GM19351 (cell line): ENCODE results near the gene OR5AL1.
"Not testable (repeated sequence)": the region's sequence is repeated elsewhere in the genome, so short reads cannot be mapped to it uniquely, and the experiment has no call there.

ENCODE experiments used
- ATAC-seq: cut with Tn5 transposase; IDR thresholded peaks from one replicate; pipeline ENCODE4 v1.9.1; 2021; ENCODE audit warnings: mild to moderate bottlenecking, moderate library complexity; ENCODE audit not compliant: unreplicated experiment

OR5AL1 gene

DNA sequence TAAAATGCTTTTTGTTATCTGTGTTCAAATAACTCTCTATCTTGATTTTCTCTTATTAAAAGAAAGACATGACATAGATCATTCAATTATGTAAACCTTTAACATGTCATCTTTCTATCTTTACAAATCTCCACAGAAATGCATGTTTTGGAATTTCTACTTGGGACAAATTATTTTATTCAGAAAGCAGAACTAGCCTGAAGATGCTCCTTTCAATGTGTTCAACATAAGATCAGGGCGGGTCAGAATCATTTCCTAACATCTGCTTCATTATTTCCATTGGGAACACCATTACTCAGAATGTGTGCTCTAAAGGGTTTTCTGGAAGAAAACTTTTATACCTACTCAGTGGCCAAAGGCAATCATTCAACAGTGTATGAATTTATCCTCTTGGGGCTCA lies at the start of gene OR5AL1:
Gene OR5AL1, plus strand, starts transcription at position 301 of the 400 bp plus-strand sequence.
- ATAC-seq, result no peak

DNA sequence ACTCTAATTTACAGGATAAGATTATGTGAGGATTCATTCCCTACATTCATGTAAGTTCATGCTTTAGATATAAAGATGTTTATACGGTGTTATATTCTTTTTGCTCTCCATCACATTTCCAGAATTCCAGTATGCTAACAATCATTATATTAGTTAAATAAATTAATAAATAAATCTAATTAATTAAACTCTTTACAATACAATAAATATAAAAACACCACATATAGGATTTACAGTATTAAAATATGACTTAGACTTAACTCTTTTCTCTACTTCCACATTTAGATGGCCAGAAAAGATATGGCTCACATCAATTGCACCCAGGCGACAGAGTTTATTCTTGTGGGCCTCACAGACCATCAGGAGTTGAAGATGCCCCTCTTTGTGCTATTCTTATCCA lies 37.2 kb upstream of the OR5AL1 start, which contains the start of gene OR8U1:
Gene OR8U1, plus strand, starts transcription at position 301 of the 400 bp plus-strand sequence. Its CDS starts 0 bp downstream, at position 301.
- ATAC-seq, result no peak

DNA sequence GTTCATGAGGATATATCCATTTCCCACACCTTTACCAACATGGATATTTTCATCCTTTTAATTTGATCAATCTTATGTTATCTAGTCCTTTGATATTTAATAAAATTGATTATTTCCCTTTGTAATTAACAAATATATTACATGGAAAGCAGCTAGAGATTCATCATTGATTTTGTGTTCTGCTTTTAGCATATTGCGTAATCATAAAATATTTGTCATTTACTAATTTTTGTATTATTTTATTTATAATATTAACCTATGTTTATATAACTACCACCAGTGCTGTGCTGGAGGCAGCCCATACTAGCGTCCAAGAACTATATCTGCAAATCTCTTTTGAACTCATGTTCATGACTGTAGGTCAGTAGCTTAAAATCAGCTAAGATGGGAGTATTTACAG lies 32.4 kb upstream of the OR5AL1 start:
- no peak for ATAC-seq

DNA sequence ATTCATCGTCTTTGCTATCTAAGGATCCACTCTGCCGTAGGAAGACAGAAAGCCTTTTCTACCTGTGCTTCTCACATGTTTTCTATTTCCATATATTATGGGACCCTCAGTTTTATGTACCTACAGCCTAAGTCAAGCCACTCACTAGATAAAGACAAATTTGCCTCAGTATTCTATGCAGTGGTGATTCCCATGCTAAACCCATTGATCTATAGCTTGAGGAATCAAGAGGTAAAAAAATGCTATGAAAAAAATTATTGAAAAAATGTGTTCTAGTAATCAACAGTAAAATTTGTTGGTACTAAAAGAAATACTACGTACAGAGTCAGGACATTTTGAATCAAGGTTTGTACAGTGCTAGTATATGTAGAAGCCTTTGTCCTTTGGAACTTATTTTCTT lies 18.1 kb upstream of the OR5AL1 start:
- no peak for ATAC-seq

DNA sequence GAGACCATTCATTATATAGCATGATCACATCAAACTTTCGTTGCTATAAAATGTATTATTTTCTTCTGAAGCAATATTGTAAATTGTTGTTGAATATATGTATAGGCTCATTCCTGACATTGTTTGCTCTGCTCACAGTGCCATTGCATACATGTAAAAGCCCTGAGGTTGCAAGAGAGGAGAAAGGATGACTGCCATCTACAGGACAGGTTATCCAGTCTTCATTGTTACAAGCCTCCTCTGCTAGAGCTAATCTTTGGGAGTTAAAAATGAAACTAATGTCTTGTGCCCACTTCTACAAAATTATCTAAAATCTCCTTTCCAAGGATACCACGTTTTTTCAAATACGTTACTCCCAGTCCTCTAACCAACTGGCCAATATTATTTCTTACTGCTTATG lies 16.4 kb upstream of the OR5AL1 start:
- no peak for ATAC-seq

DNA sequence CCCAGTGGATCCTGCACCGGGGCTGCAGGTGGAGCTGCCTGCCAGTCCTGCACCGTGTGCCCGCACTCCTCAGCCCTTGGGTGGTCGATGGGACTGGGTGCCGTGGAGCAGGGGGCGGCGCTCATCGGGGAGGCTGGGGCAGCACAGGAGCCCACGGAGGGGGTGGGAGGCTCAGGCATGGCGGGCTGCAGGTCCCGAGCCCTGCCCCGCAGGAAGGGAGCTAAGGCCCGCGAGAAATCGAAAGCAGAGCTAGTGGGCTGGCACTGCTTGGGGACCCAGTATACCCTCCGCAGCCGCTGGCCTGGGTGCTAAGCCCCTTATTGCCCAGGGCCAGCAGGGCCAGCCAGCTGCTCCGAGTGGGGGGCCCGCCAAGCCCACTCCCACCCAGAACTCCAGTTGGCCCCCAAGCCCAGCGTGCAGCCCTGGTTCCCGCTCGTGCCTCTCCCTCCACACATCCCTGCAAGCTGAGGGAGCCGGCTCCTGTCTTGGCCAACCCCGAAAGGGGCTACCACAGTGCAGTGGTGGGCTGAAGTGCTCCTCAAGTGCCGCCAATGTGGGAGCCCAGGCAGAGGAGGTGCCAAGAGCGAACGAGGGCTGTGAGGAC lies 10.5 kb upstream of the OR5AL1 start:
- not testable (repeated sequence) for ATAC-seq

DNA sequence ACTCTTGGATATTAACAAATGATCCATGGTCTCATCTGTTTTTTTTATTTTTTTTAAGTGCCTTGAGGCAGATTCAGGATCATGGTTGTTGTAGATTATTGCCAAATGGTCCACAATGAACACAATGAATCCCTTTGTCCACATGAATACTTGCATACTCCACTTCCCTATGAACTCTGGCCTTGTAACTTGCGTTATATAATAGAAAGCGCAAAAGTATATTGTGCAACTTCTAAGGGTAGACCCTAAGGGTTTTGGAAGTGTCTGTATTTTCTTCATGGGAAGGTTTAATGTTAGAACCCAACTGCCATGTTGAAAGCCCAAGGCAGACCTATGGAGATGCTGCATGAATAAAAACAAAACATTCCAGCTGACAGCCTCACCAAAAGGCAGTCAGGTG lies 8.1 kb upstream of the OR5AL1 start:
- ATAC-seq, result no peak

DNA sequence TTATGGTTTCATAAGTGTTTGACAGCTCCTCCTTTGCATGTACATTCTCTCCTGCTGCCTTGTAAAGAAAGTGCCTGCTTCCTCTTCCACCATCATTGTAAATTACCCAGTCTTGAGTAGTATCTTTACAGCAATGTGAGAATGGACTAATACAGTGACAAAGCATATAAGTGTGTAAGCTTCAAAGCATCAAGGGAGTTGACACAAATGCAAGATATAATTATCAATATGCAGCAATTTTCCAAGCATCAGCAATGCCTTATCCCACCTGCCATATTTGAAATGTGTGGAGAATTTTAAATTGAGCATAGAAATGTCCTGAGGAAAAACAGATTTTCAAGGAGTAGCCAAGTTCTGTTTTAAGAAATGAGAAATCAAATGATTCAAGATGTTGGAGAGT lies 1.7 kb upstream of the OR5AL1 start:
- ATAC-seq, result no peak

DNA sequence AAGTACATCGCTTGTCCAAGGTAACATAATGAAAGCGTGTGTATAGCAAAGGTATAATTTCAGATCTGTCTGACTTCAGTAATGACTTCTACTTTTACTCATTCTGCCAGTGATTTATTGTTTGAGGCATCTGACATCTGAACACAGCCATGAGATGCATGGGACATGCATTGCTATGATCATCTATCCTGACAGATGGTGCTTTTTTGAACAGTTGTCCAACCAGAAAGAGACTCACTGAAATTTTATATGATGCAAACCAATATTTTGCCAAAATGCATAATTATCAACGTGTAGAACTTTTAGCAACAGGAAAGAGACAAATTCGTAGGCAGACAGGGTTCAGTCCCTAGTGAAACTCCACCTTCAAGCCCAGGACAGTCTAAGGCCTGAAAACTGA lies 41.0 kb downstream of the OR5AL1 start:
- ATAC-seq, result no peak

DNA sequence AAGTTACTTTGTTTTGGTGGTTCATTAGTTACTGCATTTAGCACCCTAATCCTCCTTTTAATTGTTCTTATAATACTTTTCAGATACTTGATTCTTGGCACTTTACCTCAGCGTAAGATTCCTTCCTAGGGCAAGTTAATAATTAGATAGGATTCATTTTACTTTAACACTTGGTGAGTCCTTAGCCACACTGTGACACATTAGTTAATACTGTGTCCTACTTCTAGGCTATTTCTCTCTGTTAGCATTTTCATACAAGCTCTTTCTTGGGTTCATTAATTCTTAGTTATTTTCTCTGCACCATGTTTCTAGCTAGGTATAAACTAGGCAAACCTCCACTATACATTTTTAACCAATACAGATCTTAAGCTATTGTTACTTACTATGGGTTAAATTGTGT lies 44.6 kb downstream of the OR5AL1 start:
- ATAC-seq, result no peak
